K562 (cell line): ENCODE measurements around the gene BPI. TPM values are rescaled to one million over a fixed set of nuclear protein-coding genes. Genes with fewer than 3 reads are reported as not detected.

ENCODE experiments used
- ATF7 ChIP-seq: fragments of 450-650 bp; IDR thresholded peaks from 2 replicates; pipeline ENCODE4 v1.7.1; 2014; ENCODE audit warnings: mild to moderate bottlenecking, moderate library complexity
- CREB1 ChIP-seq, 2 experiments: sonication (generic) in 1 of 2; formaldehyde crosslinking in 1 of 2; IDR thresholded peaks; 2 replicates each; pipeline versions ENCODE4 v1.6.1 to v1.8.0; 2012 to 2022; ENCODE audit warnings: inconsistent platforms in 1 of 2, mild to moderate bottlenecking in 1 of 2, missing genetic modification reagents in 1 of 2, moderate library complexity in 1 of 2
- CREM ChIP-seq: IDR thresholded peaks from 2 replicates; pipeline ENCODE4 v1.6.1; 2014; ENCODE audit warnings: antibody characterized with exemption, low read depth
- ILK ChIP-seq: fragments of 450-650 bp; IDR thresholded peaks from 2 replicates; pipeline ENCODE4 v1.6.1; 2016; ENCODE audit warnings: missing genetic modification characterization, low read depth, mild to moderate bottlenecking, missing compliant biosample characterization, moderate library complexity, borderline replicate concordance
- JUND ChIP-seq, 2 experiments: IDR thresholded peaks; 2 replicates in 1 of 2; 3 replicates in 1 of 2; pipeline ENCODE4 v1.6.1; 2011; ENCODE audit warnings: borderline replicate concordance in 2 of 2, low read depth in 2 of 2, low read length in 2 of 2, improper control_type of control experiment in 1 of 2, missing biosample characterization in 1 of 2, missing genetic modification characterization in 1 of 2, missing genetic modification reagents in 1 of 2
- L3MBTL2 ChIP-seq: fragments of 450-650 bp; IDR thresholded peaks from 2 replicates; pipeline ENCODE4 v1.6.1; 2016; ENCODE audit warnings: mild to moderate bottlenecking, moderate library complexity
- NRF1 ChIP-seq, 2 experiments: fragments of 450-650 bp; IDR thresholded peaks in 1 of 2; conservative IDR thresholded peaks in 1 of 2; 2 replicates each; pipeline ENCODE4 v1.6.1; 2014; ENCODE audit warnings: mild to moderate bottlenecking in 2 of 2
- PBX2 ChIP-seq, 2 experiments: IDR thresholded peaks in 1 of 2; conservative IDR thresholded peaks in 1 of 2; 2 replicates each; pipeline ENCODE4 v1.6.1; 2016; ENCODE audit warnings: low read depth in 2 of 2, mild to moderate bottlenecking in 1 of 2, missing compliant biosample characterization in 1 of 2, missing genetic modification characterization in 1 of 2, moderate library complexity in 1 of 2
- PCBP2 ChIP-seq: fragments of 200-400 bp; formaldehyde crosslinking; IDR thresholded peaks from 2 replicates; pipeline ENCODE4 v1.6.1; 2018; ENCODE audit warnings: low read length, low read depth, mild to moderate bottlenecking, moderate library complexity; ENCODE audit not compliant: poor library complexity, severe bottlenecking
- U2AF1 ChIP-seq: fragments of 200-400 bp; formaldehyde crosslinking; optimal IDR thresholded peaks from 2 replicates; pipeline ENCODE3; 2017; ENCODE audit warnings: mild to moderate bottlenecking, low read depth, low read length, moderate library complexity
- ZNF140 ChIP-seq: fragments of 250-450 bp; sonication (Bioruptor Pico); IDR thresholded peaks from 2 replicates; pipeline ENCODE4 v1.8.0; 2021; ENCODE audit warnings: moderate library complexity, mild to moderate bottlenecking, inconsistent platforms
- ZNF766 ChIP-seq: fragments of 200-800 bp; sonication (Bioruptor generic); conservative IDR thresholded peaks from 2 replicates; pipeline ENCODE4 v1.6.1; 2016; ENCODE audit warnings: missing genetic modification characterization, missing compliant biosample characterization
- polyA plus RNA-seq, 8 experiments: library from polyadenylated mRNA; depleted of rRNA in 4 of 8; stranded (reverse) in 5 of 8; unstranded in 3 of 8; fragments of >200 nt; fragmentation: Nextera tagmentation in 2 of 8; fragmentation: Illumina TruSeq in 1 of 8; extraction: Ambion mirVana in 2 of 8; extraction: Trizol in 1 of 8; gene quantifications; 2 replicates each; pipeline versions ENCODE4 v1.2.1 to v1.2.3, GENCODE V29; 2011 to 2014; ENCODE audit warnings: inconsistent platforms in 1 of 8, missing spikeins in 1 of 8
- total RNA-seq, 7 experiments: library from RNA; depleted of rRNA in 6 of 7; stranded (reverse); fragments of >200 nt in 6 of 7; fragmentation: Illumina TruSeq in 2 of 7; extraction: Trizol in 2 of 7; gene quantifications; 2 replicates each; pipeline versions ENCODE4 v1.2.1 to v1.2.3, GENCODE V29; 2011 to 2021; ENCODE audit warnings: low replicate concordance in 1 of 7

BPI gene
- total and polyA plus RNA-seq, 9 of the 15 experiments (the other 6 are each of a cell fraction or from before 2014, with no cell fraction given), result not detected

GRCh38 chr20:38343311-38344106, 39.6 kb downstream of the BPI start (continued):
- TF ChIP-seq CREB1 (IDR thresholded peaks at IDR 0.05), result 0 out of 2 replicates have a peak, but pooled peaks have one; percentile 16
- TF ChIP-seq CREB1 (CRISPR knock-in tag; IDR thresholded peaks at IDR 0.05), result no peak
- no peak for TF ChIP-seq ZNF140 (CRISPR knock-in tag)
- TF ChIP-seq ATF7, result peak; percentile 56; the same call in 1 of the 2 replicates
- no peak for TF ChIP-seq U2AF1
- peak; percentile 45; the same call in 1 of the 2 replicates for TF ChIP-seq CREM
- TF ChIP-seq L3MBTL2, result peak; percentile 54; the same call in 1 of the 2 replicates
- TF ChIP-seq ILK (tag), result no peak
- no peak for TF ChIP-seq PCBP2
- TF ChIP-seq NRF1 (conservative IDR thresholded peaks at IDR 0.05 in 1 of 2, IDR thresholded peaks at IDR 0.05 in 1 of 2), result peak; percentile 94 to 95
- peak; percentile 27; the same call in 1 of the 2 replicates for TF ChIP-seq JUND (IDR thresholded peaks at IDR 0.05; ENCODE audit: borderline replicate concordance, low read depth, low read length)
- peak; percentile 13; the same call in 1 of the 3 replicates for TF ChIP-seq JUND (tag; IDR thresholded peaks at IDR 0.05; ENCODE audit: borderline replicate concordance, low read depth, low read length)
- TF ChIP-seq PBX2 (CRISPR knock-in tag; IDR thresholded peaks at IDR 0.05; ENCODE audit: low read depth), result peak; percentile 55; the same call in 1 of the 2 replicates
- TF ChIP-seq PBX2 (tag; conservative IDR thresholded peaks at IDR 0.05; ENCODE audit: low read depth), result peak; percentile 83
- 0 out of 2 replicates have a peak, but pooled peaks have one; percentile 32 for TF ChIP-seq ZNF766 (CRISPR knock-in tag)
